H1 (cell line): ENCODE results near the gene MMAB. TPM values are rescaled to one million over a fixed set of nuclear protein-coding genes. Genes with fewer than 3 reads are reported as not detected.

Source experiments
- CTCF ChIA-PET: fragments of 300-600 bp; sonication (Branson Sonifier 250); formaldehyde crosslinking; loops from one replicate; lab custom pipeline; 2021; ENCODE audit not compliant: partially characterized antibody; lab: Charles Lee
- POLR2A ChIA-PET: fragments of 300-600 bp; sonication (Branson Sonifier 250); formaldehyde crosslinking; loops from one replicate; lab custom pipeline; 2021; ENCODE audit warnings: inconsistent platforms; ENCODE audit not compliant: partially characterized antibody; lab: Charles Lee
- DNase-seq, 2 experiments: peaks; one replicate each; pipeline versions ENCODE4 v3.0.0 to v3.0.0-alpha.2; 2010 to 2022; ENCODE audit warnings: low spot score in 2 of 2, low read depth in 1 of 2, mixed read lengths in 1 of 2
- FAIRE-seq: peaks from 2 replicates; lab custom pipeline; 2011; peaks lifted over from hg19 to GRCh38; lab: Jason Lieb, UNC
- H2AFZ ChIP-seq: 2 replicates; pipeline ENCODE4 v1.8.1; 2012; ENCODE audit warnings: low read length, inconsistent platforms
- H2AK5ac ChIP-seq: 2 replicates; pipeline ENCODE4 v1.6.1; 2013; ENCODE audit warnings: low read depth, low read length
- H2BK120ac ChIP-seq: replicated peaks from 2 replicates; pipeline ENCODE3; 2013; ENCODE audit warnings: low read depth, low read length, inconsistent platforms
- H2BK12ac ChIP-seq: 2 replicates; pipeline ENCODE4 v1.6.1; 2013; ENCODE audit warnings: low read depth, low read length
- H2BK15ac ChIP-seq: 2 replicates; pipeline ENCODE4 v1.6.1; 2013; ENCODE audit warnings: low read length
- H2BK20ac ChIP-seq: 2 replicates; pipeline ENCODE4 v1.6.1; 2013; ENCODE audit warnings: low read length
- H2BK5ac ChIP-seq: 2 replicates; pipeline ENCODE4 v1.6.1; 2013; ENCODE audit warnings: low read depth, low read length
- H3K14ac ChIP-seq: 2 replicates; pipeline ENCODE4 v1.6.1; 2013; ENCODE audit warnings: inconsistent platforms; ENCODE audit not compliant: insufficient read length
- H3K18ac ChIP-seq: 2 replicates; pipeline ENCODE4 v1.6.1; 2013; ENCODE audit warnings: low read length; ENCODE audit errors: extremely low read depth
- H3K23ac ChIP-seq: 2 replicates; pipeline ENCODE4 v1.6.1; 2013; ENCODE audit warnings: inconsistent platforms; ENCODE audit not compliant: insufficient read length
- H3K23me2 ChIP-seq: 2 replicates; pipeline ENCODE4 v1.6.1; 2013; ENCODE audit warnings: low read depth, low read length
- H3K27ac ChIP-seq: 2 replicates; pipeline ENCODE4 v1.6.1; 2011; ENCODE audit warnings: low read depth, low read length, inconsistent platforms
- H3K27me3 ChIP-seq, 4 experiments: replicated peaks in 1 of 4; 1 replicate in 1 of 4; 2 replicates in 3 of 4; pipeline versions ENCODE4 v1.6.1 to v1.8.1; 2011 to 2013; ENCODE audit warnings: low read length in 3 of 4, mild to moderate bottlenecking in 3 of 4, inconsistent platforms in 2 of 4, mixed read lengths in 2 of 4, moderate library complexity in 1 of 4; ENCODE audit not compliant: control insufficient read depth in 3 of 4, insufficient read depth in 3 of 4; ENCODE audit errors: extremely low read depth in 1 of 4
- H3K36me3 ChIP-seq, 4 experiments: 2 replicates each; pipeline versions ENCODE4 v1.6.1 to v1.8.1; 2011 to 2013; ENCODE audit warnings: mild to moderate bottlenecking in 4 of 4, low read length in 3 of 4, moderate library complexity in 2 of 4, control low read depth in 1 of 4, inconsistent platforms in 1 of 4; ENCODE audit not compliant: insufficient read depth in 4 of 4, control insufficient read depth in 2 of 4
- H3K4ac ChIP-seq: replicated peaks from 2 replicates; pipeline ENCODE3; 2013; ENCODE audit warnings: low read length, low read depth, mixed read lengths, inconsistent platforms; ENCODE audit not compliant: insufficient read length
- H3K4me1 ChIP-seq, 4 experiments: replicated peaks in 1 of 4; 1 replicate in 1 of 4; 2 replicates in 3 of 4; pipeline versions ENCODE4 v1.6.1 to v1.8.1; 2011 to 2013; ENCODE audit warnings: low read length in 3 of 4, inconsistent platforms in 2 of 4, mixed read lengths in 1 of 4; ENCODE audit not compliant: insufficient read depth in 4 of 4, control insufficient read depth in 3 of 4
- H3K4me2 ChIP-seq, 2 experiments: 2 replicates each; pipeline versions ENCODE4 v1.6.1 to v1.8.1; 2011 to 2013; ENCODE audit warnings: low read depth in 2 of 2, low read length in 2 of 2, control low read depth in 1 of 2, inconsistent platforms in 1 of 2, mild to moderate bottlenecking in 1 of 2; ENCODE audit not compliant: insufficient read depth in 1 of 2
- H3K4me3 ChIP-seq, 4 experiments: fragments of 200-600, 300-600 bp in 1 of 4; sonication (generic), shearing (Covaris generic), sonication (Bioruptor Twin) in 1 of 4; 2 replicates each; pipeline versions ENCODE4 v1.5.1 to v1.8.1; 2011 to 2016; ENCODE audit warnings: low read length in 4 of 4, low read depth in 3 of 4, control low read depth in 2 of 4, inconsistent platforms in 2 of 4, mild to moderate bottlenecking in 2 of 4, mixed read lengths in 1 of 4, moderate library complexity in 1 of 4; ENCODE audit not compliant: insufficient read depth in 2 of 4; ENCODE audit errors: extremely low read depth in 1 of 4
- H3K56ac ChIP-seq: replicated peaks from 2 replicates; pipeline ENCODE3; 2013; ENCODE audit warnings: low read depth, mild to moderate bottlenecking, mixed read lengths, low read length, inconsistent platforms; ENCODE audit not compliant: insufficient read length
- H3K79me1 ChIP-seq: 2 replicates; pipeline ENCODE4 v1.6.1; 2013; ENCODE audit warnings: low read depth, low read length, control low read depth
- H3K79me2 ChIP-seq, 2 experiments: 2 replicates each; pipeline versions ENCODE4 v1.6.1 to v1.8.1; 2012 to 2013; ENCODE audit warnings: low read length in 2 of 2, mild to moderate bottlenecking in 2 of 2, inconsistent platforms in 1 of 2; ENCODE audit not compliant: insufficient read depth in 2 of 2, control insufficient read depth in 1 of 2
- H3K9ac ChIP-seq, 4 experiments: replicated peaks in 1 of 4; 1 replicate in 1 of 4; 2 replicates in 3 of 4; pipeline versions ENCODE4 v1.6.1 to v1.8.1; 2011 to 2013; ENCODE audit warnings: low read depth in 3 of 4, low read length in 3 of 4, control low read depth in 2 of 4, mild to moderate bottlenecking in 2 of 4, moderate library complexity in 2 of 4, inconsistent platforms in 1 of 4; ENCODE audit errors: extremely low read depth in 1 of 4
- H3K9me3 ChIP-seq, 2 experiments: 2 replicates each; pipeline versions ENCODE4 v1.6.1 to v1.8.1; 2012 to 2013; ENCODE audit warnings: mild to moderate bottlenecking in 2 of 2, moderate library complexity in 2 of 2, control low read depth in 1 of 2, inconsistent platforms in 1 of 2, low read depth in 1 of 2, low read length in 1 of 2, mixed read lengths in 1 of 2; ENCODE audit not compliant: insufficient read depth in 2 of 2
- H4K20me1 ChIP-seq, 2 experiments: replicated peaks in 1 of 2; 2 replicates each; pipeline versions ENCODE3 to v1.8.1; 2011 to 2013; ENCODE audit warnings: inconsistent platforms in 2 of 2, low read length in 2 of 2, mild to moderate bottlenecking in 1 of 2; ENCODE audit not compliant: insufficient read depth in 2 of 2, control insufficient read depth in 1 of 2
- H4K5ac ChIP-seq: 2 replicates; pipeline ENCODE4 v1.6.1; 2013; ENCODE audit warnings: low read length, low read depth, mixed read lengths, inconsistent platforms; ENCODE audit not compliant: insufficient read length
- H4K8ac ChIP-seq: 2 replicates; pipeline ENCODE4 v1.8.0; 2013; ENCODE audit warnings: mild to moderate bottlenecking, moderate library complexity, low read length, inconsistent platforms; ENCODE audit not compliant: insufficient read depth; ENCODE audit errors: extremely low read depth
- H4K91ac ChIP-seq: replicated peaks from 2 replicates; pipeline ENCODE3; 2013; ENCODE audit warnings: low read length, mixed read lengths, inconsistent platforms; ENCODE audit not compliant: insufficient read length
- BACH1 ChIP-seq: IDR thresholded peaks from 2 replicates; pipeline ENCODE4 v1.6.1; 2012; ENCODE audit warnings: low read length, improper control_type of control experiment
- CBX8 ChIP-seq: fragments of 300-800, 300-1000 bp; sonication (generic); IDR thresholded peaks from 2 replicates; pipeline ENCODE4 v1.7.1; 2016; ENCODE audit warnings: low read depth, low read length, borderline replicate concordance
- CHD2 ChIP-seq: IDR thresholded peaks from 2 replicates; pipeline ENCODE4 v1.6.1; 2012; ENCODE audit warnings: low read length, improper control_type of control experiment
- HDAC2 ChIP-seq, 2 experiments: fragments of 300-600 bp in 1 of 2; sonication (generic) in 1 of 2; IDR thresholded peaks; 2 replicates each; pipeline ENCODE4 v1.6.1; 2011 to 2012; ENCODE audit warnings: low read depth in 2 of 2, low read length in 2 of 2, mild to moderate bottlenecking in 2 of 2, moderate library complexity in 2 of 2, borderline replicate concordance in 1 of 2, inconsistent platforms in 1 of 2
- HDAC6 ChIP-seq: IDR thresholded peaks from one replicate; pipeline ENCODE4 v1.7.1; 2012; ENCODE audit warnings: low read depth, mild to moderate bottlenecking, inconsistent platforms, low read length, moderate library complexity
- NRF1 ChIP-seq: IDR thresholded peaks from 2 replicates; pipeline ENCODE4 v1.6.1; 2011; ENCODE audit warnings: mild to moderate bottlenecking, low read depth, low read length, improper control_type of control experiment
- PHF8 ChIP-seq: fragments of 200-600 bp; sonication (generic); conservative IDR thresholded peaks from 2 replicates; pipeline ENCODE4 v1.7.1; 2012; ENCODE audit warnings: low read depth, mild to moderate bottlenecking, inconsistent platforms, low read length, moderate library complexity
- POLR2AphosphoS5 ChIP-seq: IDR thresholded peaks from 2 replicates; pipeline ENCODE4 v1.6.1; 2011; ENCODE audit warnings: low read depth, low read length
- RFX5 ChIP-seq: IDR thresholded peaks from 2 replicates; pipeline ENCODE4 v1.6.1; 2011; ENCODE audit warnings: low read depth, low read length, improper control_type of control experiment, borderline replicate concordance
- RXRA ChIP-seq: IDR thresholded peaks from 2 replicates; pipeline ENCODE4 v1.6.1; 2011; ENCODE audit warnings: low read depth, mild to moderate bottlenecking, low read length, moderate library complexity; ENCODE audit not compliant: insufficient read depth
- SIN3A ChIP-seq, 2 experiments: IDR thresholded peaks in 1 of 2; conservative IDR thresholded peaks in 1 of 2; 2 replicates each; pipeline ENCODE4 v1.6.1; 2011 to 2012; ENCODE audit warnings: low read length in 2 of 2, improper control_type of control experiment in 1 of 2, low read depth in 1 of 2, mild to moderate bottlenecking in 1 of 2
- SP4 ChIP-seq: IDR thresholded peaks from 2 replicates; pipeline ENCODE4 v1.6.1; 2012; ENCODE audit warnings: low read length, inconsistent platforms
- SRF ChIP-seq: IDR thresholded peaks from 2 replicates; pipeline ENCODE4 v1.6.1; 2011; ENCODE audit warnings: mild to moderate bottlenecking, low read depth, low read length, moderate library complexity
- TCF12 ChIP-seq: IDR thresholded peaks from 2 replicates; pipeline ENCODE4 v1.6.1; 2011; ENCODE audit warnings: low read depth, mild to moderate bottlenecking, low read length
- TEAD4 ChIP-seq: IDR thresholded peaks from 2 replicates; pipeline ENCODE4 v1.6.1; 2012; ENCODE audit warnings: low read depth, low read length, inconsistent platforms, mixed read lengths
- WGBS, 2 experiments: shearing (Covaris generic) in 1 of 2; methylation state at CpG; one replicate each; pipeline versions ENCODE4 v1.1.6 to v1.1.7; 2013 to 2015; ENCODE audit warnings: low lambda C conversion rate in 2 of 2, mixed read lengths in 2 of 2, inconsistent platforms in 1 of 2, low coverage in 1 of 2, missing lambda C conversion rate in 1 of 2; ENCODE audit not compliant: insufficient replicate concordance in 2 of 2, insufficient coverage in 1 of 2, insufficient read length in 1 of 2; ENCODE audit errors: extremely low coverage in 1 of 2, missing lambda C conversion rate in 1 of 2; 5-methylcytosine and 5-hydroxymethylcytosine counted together
- polyA plus RNA-seq, 7 experiments: library from polyadenylated mRNA; depleted of rRNA in 3 of 7; stranded (reverse) in 5 of 7; unstranded in 2 of 7; fragments of >200 nt in 5 of 7; fragments of 200-250 nt in 2 of 7; gene quantifications; 1 replicate in 5 of 7; 2 replicates in 1 of 7; 4 replicates in 1 of 7; pipeline versions ENCODE4 v1.2.1 to v1.2.3, GENCODE V29; 2011 to 2013; ENCODE audit warnings: missing spikeins in 2 of 7, mixed read lengths in 2 of 7
- total RNA-seq: library from RNA; stranded (reverse); fragmentation: NEBNext Ultra II Directional; extraction: Animal tissue kit (Norgen Biotek cat#: 25700); gene quantifications from 2 replicates; pipeline ENCODE4 v1.2.1, GENCODE V29; 2021

Gene MMAB
- total and polyA plus RNA-seq, 2 of the 8 experiments (the other 6 are each of a cell fraction or from before 2014, with no cell fraction given) = 12.9 to 18.5 TPM

DNA sequence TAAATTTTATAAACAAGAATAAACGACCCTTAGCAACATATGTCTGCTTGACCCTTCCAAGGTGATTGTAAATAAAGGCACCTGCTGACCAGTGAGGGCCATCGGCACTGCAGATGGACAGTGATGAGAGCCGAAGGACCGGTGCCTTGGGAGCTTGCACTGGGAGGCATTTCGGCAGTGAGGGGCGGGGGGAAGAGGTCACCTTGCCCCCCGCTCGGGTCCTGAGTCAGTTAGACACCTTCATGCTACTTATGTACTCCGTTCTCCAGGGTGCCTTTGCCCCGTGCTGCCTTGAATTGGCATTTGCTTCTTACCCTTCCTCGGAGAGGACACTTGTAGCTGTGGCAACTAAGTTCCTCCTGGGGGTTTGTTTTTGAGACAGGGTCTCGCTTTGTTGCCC lies 23.0 kb downstream of the MMAB start:
- POLR2A ChIA-PET = interaction anchor here (1.7 kb wide), 2 partner anchors 10 to 11 kb away, joined by 3 to 6 read pairs; no protein-coding TSS in a partner anchor
- no peak for TF ChIP-seq PHF8
- TF ChIP-seq CHD2 = no peak
- TF ChIP-seq SIN3A (conservative IDR thresholded peaks at IDR 0.05 in 1 of 2, IDR thresholded peaks at IDR 0.05 in 1 of 2; ENCODE audit: low read depth in 1 of 2, low read length in 2 of 2) = no peak
- TF ChIP-seq SP4 = no peak
- no peak for TF ChIP-seq POLR2AphosphoS5
- TF ChIP-seq RFX5 = no peak
- no peak for TF ChIP-seq HDAC6
- no peak for TF ChIP-seq CBX8
- TF ChIP-seq TCF12 = no peak
- no peak for TF ChIP-seq HDAC2 (IDR thresholded peaks at IDR 0.05; ENCODE audit: borderline replicate concordance in 1 of 2, low read depth in 2 of 2, low read length in 2 of 2)
- TF ChIP-seq RXRA = no peak
- no peak for TF ChIP-seq BACH1
- no peak for TF ChIP-seq SRF
- no peak for TF ChIP-seq TEAD4
- TF ChIP-seq NRF1 = no peak

More for the DNA sequence above, 23.0 kb downstream of the MMAB start:
- FAIRE-seq (no peak), DNase-seq (no peak)
- Histone ChIP-seq H3K4me3 (no peak overlapping the region), H3K9ac (no peak overlapping the region), H3K79me2 (no peaks in the 10 kb centered on the region), H2BK12ac (no peak overlapping the region), H2BK5ac (no peak overlapping the region), H4K91ac (no peak overlapping the region), H3K36me3 (no peaks in the 10 kb centered on the region), H2BK20ac (no peak overlapping the region), H3K56ac (no peak overlapping the region), H2AFZ (no peak overlapping the region), H3K4ac (no peak overlapping the region), H4K8ac (no peak overlapping the region; the same call in 1 of the 2 replicates), H3K27me3 (no peaks in the 10 kb centered on the region; a peak in 3 of 7 replicates), H3K14ac (no peak overlapping the region), H4K20me1 (peaks cover 2% of the 10 kb centered on the region in 2 experiments), H3K79me1 (no peaks in the 10 kb centered on the region), H3K4me2 (no peak overlapping the region), H3K23me2 (no peaks in the 10 kb centered on the region), H2AK5ac (no peak overlapping the region), H3K4me1 (no peaks in the 10 kb centered on the region), H3K23ac (no peak overlapping the region), H3K9me3 (no peaks in the 10 kb centered on the region), H2BK120ac (no peak overlapping the region), H2BK15ac (no peak overlapping the region), H3K27ac (no peak overlapping the region), H4K5ac (no peak overlapping the region), H3K18ac (no peak overlapping the region)
- 90% methylated on average over 12 of the region's 12 CpGs; no CpG with 5 or more reads in 1 of the 2 experiments for WGBS, 2 experiments
- CTCF ChIA-PET = interaction anchor here (0.6 to 1.8 kb wide), 4 partner anchors 10 to 163 kb away, joined by 3 to 5 read pairs (median 3); no protein-coding TSS in a partner anchor
